GM10847 (cell line): ENCODE data around the gene SENP1.

Source experiments
- POLR2A ChIP-seq: IDR thresholded peaks from 2 replicates; pipeline ENCODE4 v1.6.1; 2011; ENCODE audit not compliant: insufficient read length; ENCODE audit errors: extremely low read depth

The SENP1 gene

GRCh38 chr12:48004053-48004941, 101.6 kb downstream of the SENP1 start, which contains the start of gene COL2A1:
Gene COL2A1, minus strand, starts transcription at chr12:48004476. Its CDS starts 155 bp downstream, at chr12:48004321.
- no peak for TF ChIP-seq POLR2A

GRCh38 chr12:48003226-48004052, 102.4 kb downstream of the SENP1 start:
- TF ChIP-seq POLR2A, result no peak

GRCh38 chr12:48002773-48003218, 103.1 kb downstream of the SENP1 start:
- TF ChIP-seq POLR2A, result no peak

- no peak for TF ChIP-seq POLR2A
Measured at GRCh38 chr12:48002414-48002730, 103.5 kb downstream of the SENP1 start.

GRCh38 chr12:48001505-48002413, 104.1 kb downstream of the SENP1 start:
- no peak for TF ChIP-seq POLR2A

GRCh38 chr12:48000878-48001504, 104.9 kb downstream of the SENP1 start:
- TF ChIP-seq POLR2A, result no peak

- no peak for TF ChIP-seq POLR2A
Measured at GRCh38 chr12:47999816-48000215, 106.1 kb downstream of the SENP1 start.

GRCh38 chr12:47997321-47997720, 108.6 kb downstream of the SENP1 start:
- no peak for TF ChIP-seq POLR2A

- no peak for TF ChIP-seq POLR2A
Measured at GRCh38 chr12:47995981-47996401, 109.9 kb downstream of the SENP1 start.

- TF ChIP-seq POLR2A, result no peak
Measured at GRCh38 chr12:47993491-47993890, 112.4 kb downstream of the SENP1 start.
